ENCODE data around the gene DPH7.

- TF ChIP-seq POLR2A (IDR thresholded peaks at IDR 0.05; ENCODE audit: low read length) (no peak), GATA1 (IDR thresholded peaks at IDR 0.05; ENCODE audit: low read depth, low read length) (no peak)
Observed at GRCh38 chr9:137602661-137603060, 23.9 kb upstream of the DPH7 start.

All from erythroblast (primary cell).